HTERT RPE-1 (cell line): Measurements from ENCODE around the gene CALHM4.

Experiments used
- in situ Hi-C: fragments of 300-500 bp; cut with MboI; formaldehyde crosslinking; loops from 4 replicates; pipeline ENCODE4 v1.14.3; 2020; ENCODE audit warnings: low sequenced_read_pairs

Gene CALHM4

DNA sequence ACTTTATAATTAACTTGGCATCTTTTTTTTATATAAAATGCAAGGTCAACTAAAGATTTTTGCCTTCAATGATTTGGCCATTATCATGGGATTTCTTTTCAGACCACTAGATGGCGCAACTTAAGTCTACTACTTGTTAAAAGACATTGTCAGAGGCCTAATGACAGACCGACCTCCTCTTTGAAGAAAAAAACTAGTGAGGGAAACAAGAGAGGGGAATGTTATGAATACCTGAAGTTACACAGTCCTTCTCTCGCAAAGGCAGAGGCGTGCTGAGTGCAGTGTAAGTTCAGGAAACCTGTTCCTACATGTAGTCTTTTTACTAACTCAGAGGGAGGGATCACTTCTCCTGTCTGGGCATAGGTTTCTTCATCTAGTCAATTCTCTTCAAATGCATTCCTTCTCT is 17.3 kb upstream of the CALHM4 start:
- in situ Hi-C loops, result no loop called here

GRCh38 chr6:116542426-116542825 is 11.1 kb upstream of the CALHM4 start:
- in situ Hi-C loops, result no loop called here

DNA sequence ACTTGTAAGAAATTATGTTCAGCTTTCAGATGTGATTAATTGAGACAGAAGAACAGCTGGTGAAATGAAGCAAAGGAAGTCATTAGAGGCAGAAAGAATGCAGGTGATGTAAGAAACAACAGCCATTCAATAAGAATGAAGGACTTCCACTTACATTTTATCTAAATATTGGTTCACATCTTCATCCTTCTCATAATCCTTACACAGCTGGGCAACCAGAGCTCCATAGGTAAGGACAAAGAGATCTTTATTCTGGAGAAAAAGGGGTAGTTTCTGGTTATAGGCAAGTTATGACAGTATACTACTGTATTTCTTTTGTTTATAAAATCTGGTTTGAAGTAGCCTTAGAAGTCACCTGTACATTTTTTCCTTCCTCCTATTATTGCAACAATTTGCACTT is 10.4 kb upstream of the CALHM4 start:
- in situ Hi-C loops, result no loop called here

DNA sequence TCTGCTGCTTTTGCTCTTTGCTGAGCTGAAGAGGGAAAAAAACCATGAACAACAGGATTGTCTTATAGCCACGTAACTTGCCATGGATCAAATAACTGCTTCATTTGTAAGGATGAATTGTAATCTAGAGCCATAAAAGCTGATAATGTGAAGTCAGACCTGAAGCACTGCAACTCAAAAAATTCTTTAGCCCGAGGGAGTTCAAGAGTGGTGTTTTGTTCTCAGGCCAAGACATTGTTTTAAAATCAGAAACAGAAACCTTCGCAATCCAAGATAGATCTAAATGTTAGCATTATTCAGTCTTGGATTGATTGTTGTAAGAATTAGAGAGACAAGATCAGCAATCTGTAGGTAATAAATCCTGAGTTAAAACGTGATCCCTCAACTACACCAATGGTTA is 7.9 kb upstream of the CALHM4 start, which contains the start of gene TRAPPC3L:
TRAPPC3L (minus strand) TSS at position 34 of the 400 bp plus-strand sequence. CDS start 170 bp downstream, outside the sequence.
- in situ Hi-C loops, result no loop called here

GRCh38 chr6:116547358-116547757 is 6.2 kb upstream of the CALHM4 start:
- in situ Hi-C loops, result no loop called here

- in situ Hi-C loops, result no loop called here
Measured at GRCh38 chr6:116550796-116551195, 2.8 kb upstream of the CALHM4 start.

- in situ Hi-C loops, result no loop called here
Measured at GRCh38 chr6:116556065-116556464, 2.5 kb downstream of the CALHM4 start.

- in situ Hi-C loops, result no loop called here
Measured at GRCh38 chr6:116556814-116557415, 3.4 kb downstream of the CALHM4 start.

- in situ Hi-C loops, result no loop called here
Measured at GRCh38 chr6:116557893-116558292, 4.3 kb downstream of the CALHM4 start.

- in situ Hi-C loops, result no loop called here
Measured at GRCh38 chr6:116560130-116560529, 6.6 kb downstream of the CALHM4 start.

DNA sequence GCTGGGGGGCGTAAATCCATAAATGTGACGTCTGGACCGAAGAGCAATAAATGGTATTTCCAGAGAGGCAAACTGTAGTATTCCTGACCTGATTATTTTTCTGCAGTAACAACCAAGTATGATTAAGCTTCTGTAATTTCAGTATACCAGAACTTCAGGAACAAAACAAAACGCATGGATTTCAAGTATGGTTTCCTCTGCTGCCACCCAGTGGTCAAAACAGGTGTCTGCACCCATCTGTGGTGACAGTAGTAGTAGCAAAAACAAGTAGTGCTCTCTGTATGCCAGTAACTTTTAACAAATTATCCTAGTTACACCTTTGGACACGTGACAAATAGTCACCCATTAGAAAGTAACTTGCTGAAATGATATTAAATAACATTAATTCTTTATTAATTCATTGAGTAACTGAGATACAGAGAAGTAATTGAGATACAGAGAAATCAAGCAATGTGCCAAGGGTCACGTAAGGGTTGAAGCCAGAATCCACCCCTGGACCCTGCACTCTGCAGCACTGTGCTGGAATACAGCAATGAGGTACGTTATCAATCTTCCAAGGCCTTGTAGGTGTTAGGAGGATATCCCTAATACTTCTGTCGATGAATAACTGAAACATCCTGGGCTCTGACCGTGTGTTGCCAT is 7.9 kb downstream of the CALHM4 start:
- in situ Hi-C loops, result no loop called here

DNA sequence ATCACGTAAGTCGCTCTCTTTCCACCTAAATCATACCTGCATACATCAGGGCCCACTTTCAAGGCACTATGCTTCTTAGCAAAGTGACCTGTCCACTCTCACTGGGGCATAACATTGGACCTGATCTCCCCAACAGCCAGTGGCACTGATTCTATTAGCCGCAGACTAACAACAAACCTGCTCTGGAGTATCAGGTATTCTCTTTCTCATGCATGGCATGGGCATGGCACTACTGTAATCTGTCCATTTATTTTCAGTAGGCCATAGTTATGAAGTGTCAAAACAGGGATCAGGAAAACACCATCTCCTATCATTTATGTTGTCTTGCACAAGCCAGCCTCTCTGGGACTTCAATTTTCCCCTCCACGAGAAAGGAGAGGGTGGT is 8.5 kb downstream of the CALHM4 start:
- in situ Hi-C loops, result no loop called here

DNA sequence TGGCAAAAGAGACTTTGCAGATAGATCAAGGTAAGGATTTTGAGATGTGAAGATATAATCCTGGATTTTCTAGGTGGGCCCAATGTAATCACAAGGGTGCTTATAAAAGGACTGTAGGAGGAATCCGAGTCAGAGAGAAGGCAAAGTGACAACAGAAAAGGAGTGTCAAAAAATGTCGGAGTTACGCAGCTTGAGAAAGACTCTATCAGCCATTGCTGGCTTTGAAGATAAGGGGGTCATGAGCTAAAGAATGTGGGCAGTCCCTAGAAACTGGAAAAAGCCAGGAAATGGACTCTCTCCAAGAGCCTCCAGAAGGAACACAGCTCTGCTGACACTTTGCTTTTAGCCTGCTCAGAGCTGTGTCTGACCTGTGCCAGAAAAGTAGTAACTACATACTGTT is 9.1 kb downstream of the CALHM4 start:
- in situ Hi-C loops, result no loop called here

- in situ Hi-C loops, result no loop called here
Measured at GRCh38 chr6:116563830-116564229, 10.3 kb downstream of the CALHM4 start.

DNA sequence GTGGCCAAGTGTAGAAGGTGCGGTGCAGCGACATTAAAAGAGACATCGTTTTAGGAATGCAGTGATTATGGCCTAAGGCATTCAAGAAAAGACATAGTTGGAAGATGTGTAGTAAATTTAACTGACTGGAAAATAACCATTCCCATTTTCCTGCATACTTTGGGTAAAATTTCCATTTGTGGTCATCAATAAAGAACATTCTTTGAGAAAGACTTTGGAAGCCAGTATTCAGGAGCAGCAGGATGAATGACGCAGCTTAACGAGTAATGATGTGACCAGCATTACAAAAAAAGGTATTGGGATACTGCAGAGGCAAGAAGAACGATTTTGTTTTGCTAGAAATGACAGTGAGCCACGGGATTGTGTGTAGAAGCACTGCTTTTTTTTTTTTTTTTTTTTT is 10.8 kb downstream of the CALHM4 start:
- in situ Hi-C loops, result no loop called here

- in situ Hi-C loops, result no loop called here
Measured at GRCh38 chr6:116564921-116565872, 11.6 kb downstream of the CALHM4 start.

DNA sequence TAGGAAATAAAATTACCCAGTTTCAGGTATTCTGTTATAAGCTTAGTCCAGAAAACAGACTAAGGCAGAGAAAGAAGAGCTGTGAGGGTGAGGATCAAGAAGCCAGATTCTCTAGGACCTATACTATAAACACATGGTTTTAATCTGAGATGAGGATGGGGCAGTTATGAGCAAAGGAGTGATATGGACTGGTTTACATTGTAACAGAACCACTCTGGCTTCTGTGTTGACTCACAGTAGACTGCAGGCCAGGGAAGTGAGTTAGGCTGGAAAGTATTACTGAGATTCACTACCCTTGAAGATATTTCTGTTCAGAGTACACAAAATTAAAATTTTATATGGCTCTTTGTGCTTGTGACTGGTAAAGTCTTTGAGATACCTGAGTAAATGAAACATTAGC is 14.6 kb downstream of the CALHM4 start:
- in situ Hi-C loops, result no loop called here

DNA sequence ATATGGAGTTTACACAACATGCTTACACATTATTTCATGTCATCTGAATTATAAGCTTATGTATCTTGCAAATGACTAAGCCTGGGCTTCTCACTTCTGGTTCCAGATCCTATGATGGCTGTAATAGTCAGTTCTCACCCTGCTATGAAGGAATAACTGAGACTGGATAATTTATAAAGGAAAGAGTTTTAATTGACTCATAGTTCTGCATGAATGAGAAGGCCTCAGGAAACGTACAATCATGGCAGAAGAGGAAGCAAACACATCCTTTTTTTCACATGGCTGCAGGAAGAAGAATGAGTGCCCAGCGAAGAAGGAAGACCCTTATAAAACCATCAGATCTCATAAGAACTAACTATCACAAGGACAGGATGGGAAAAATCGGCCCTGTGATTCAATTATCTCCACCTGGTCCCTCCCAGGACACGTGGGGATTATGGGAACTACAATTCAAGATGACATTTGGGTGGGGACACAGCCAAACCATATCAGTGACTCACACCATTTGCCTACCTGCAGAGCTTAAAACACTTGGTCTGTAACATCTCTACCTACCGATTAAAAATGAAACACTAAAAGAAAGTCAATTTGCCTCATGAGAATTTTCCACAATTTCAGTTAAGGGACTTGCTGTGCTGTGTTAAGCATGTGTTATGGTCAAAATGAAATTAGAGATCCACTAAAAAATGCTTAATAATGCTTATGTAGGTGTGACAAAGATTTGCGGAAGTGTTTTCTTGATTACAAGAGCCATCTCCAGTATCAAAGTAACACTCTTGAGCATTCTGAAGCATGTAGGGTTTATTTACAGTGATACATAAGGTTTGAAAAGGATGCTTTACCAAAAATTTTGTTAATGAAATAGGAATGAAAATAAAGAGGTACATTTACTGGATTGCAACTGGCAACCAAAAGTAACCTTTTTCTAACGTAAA is 15.5 kb downstream of the CALHM4 start:
- in situ Hi-C loops, result no loop called here

DNA sequence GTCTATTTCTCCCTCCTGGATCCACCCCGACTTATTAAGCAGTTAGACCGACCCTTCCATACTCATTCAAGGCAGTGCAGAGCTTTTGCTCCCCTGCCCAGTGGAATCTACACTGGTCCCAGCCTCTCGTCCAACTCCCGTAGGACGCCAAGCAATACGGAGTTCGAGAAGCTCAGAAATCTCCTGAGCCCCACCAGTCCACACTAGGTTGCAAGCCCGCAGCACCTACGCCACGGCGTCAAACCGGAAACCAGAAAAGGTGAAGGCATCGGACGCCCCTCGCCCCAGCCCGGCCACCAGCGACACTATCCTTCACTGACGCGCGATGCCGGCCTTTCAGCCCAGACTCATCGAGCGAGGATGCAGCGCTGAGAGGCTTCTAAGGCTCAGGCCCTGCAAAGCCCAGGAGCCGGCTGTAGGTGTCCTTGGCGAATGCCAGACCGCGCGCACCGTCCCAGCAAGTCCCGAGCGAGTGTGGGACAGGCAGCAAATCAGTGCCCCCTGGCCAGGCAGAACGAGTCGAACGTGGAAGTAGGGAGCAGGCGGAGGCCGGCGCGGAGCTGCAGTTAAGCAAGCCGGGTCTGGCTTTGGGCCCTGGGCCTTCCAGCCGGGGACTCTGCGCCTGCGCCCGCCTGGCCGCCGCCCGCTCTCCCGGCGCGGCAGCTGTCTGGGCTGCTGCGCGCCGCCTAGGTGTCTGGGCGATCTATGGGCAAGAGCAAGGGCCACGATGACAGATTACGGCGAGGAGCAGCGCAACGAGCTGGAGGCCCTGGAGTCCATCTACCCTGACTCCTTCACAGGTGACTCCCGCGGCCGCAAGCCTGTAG is 17.5 kb downstream of the CALHM4 start, which contains the start of gene RWDD1:
RWDD1 (plus strand) TSS at position 649 of the 827 bp plus-strand sequence; CDS start at position 728, 79 bp downstream.
- in situ Hi-C loops, result no loop called here

DNA sequence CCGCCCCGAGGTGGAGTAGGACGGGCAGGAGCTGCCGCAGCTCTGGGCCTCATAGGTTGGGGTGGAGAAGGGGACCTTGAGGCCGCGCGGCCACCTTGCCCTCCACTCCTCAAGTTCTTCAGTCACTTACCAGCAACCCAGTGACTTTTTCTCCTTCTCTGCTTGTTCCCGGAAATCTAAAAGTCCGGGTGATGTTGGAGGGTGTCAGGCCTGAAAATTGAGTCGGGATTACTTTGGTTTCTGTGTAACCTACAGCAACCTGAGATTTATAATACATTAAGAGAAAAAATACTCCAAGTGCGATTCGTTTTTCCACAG is 18.1 kb downstream of the CALHM4 start:
- in situ Hi-C loops, result no loop called here
